Breast epithelium (tissue), 4 donors: ENCODE measurements around the gene LRRC57. TPM values are rescaled to one million over a fixed set of nuclear protein-coding genes. Genes with fewer than 3 reads are reported as not detected.
A peak's percentile ranks its signal among the peaks of the same experiment; 100 is the strongest.

ENCODE experiments used
- DNase-seq, 2 donors: peaks; one replicate each; pipeline ENCODE4 v3.0.0-alpha.2; 2019; ENCODE audit warnings: low spot score in 2 of 2
- H3K27ac ChIP-seq, 2 donors: fragments of 200-600 bp; sonication (generic) in 1 of 2; one replicate each; pipeline ENCODE4 v1.5.1; 2016 to 2019; ENCODE audit warnings: mild to moderate bottlenecking in 1 of 2
- H3K27me3 ChIP-seq, 2 donors: fragments of 200-600 bp; sonication (generic) in 1 of 2; one replicate each; pipeline versions ENCODE4 v1.5.1 to v1.6.0; 2017 to 2019; ENCODE audit warnings: control low read depth in 1 of 2, mild to moderate bottlenecking in 1 of 2
- H3K36me3 ChIP-seq: fragments of 200-600 bp; one replicate; pipeline ENCODE4 v1.5.1; 2019
- H3K4me1 ChIP-seq, 2 donors: fragments of 200-600 bp; sonication (generic); one replicate each; pipeline ENCODE4 v1.5.1; 2016 to 2019; ENCODE audit warnings: control low read depth in 1 of 2
- H3K4me3 ChIP-seq, 3 donors: fragments of 200-600 bp; sonication (generic); 1 replicate in 2 of 3; 2 replicates in 1 of 3; pipeline ENCODE4 v1.5.1; 2016 to 2019; ENCODE audit warnings: mild to moderate bottlenecking in 3 of 3, moderate library complexity in 2 of 3
- H3K9me3 ChIP-seq, 2 donors: fragments of 200-600 bp; sonication (generic) in 1 of 2; one replicate each; pipeline ENCODE4 v1.5.1; 2016 to 2019; ENCODE audit warnings: control low read depth in 1 of 2
- POLR2A ChIP-seq: fragments of 450-650 bp; IDR thresholded peaks from one replicate; pipeline ENCODE4 v1.6.1; 2016; ENCODE audit warnings: antibody characterized with exemption, mild to moderate bottlenecking, moderate library complexity
- POLR2AphosphoS5 ChIP-seq, 3 donors: sonication (generic); formaldehyde crosslinking; IDR thresholded peaks; one replicate each; pipeline ENCODE4 v1.6.1; 2017; ENCODE audit warnings: antibody characterized with exemption in 3 of 3
- intact Hi-C: fragments of 100-400 bp; cut with DNase I; formaldehyde crosslinking; loops from one replicate; pipeline ENCODE4 v1.15.1; 2023; ENCODE audit warnings: low total_unique reads
- total RNA-seq, 3 donors: library from RNA; depleted of rRNA; stranded (reverse); fragments of >200 nt; gene quantifications; one replicate each; pipeline ENCODE4 v1.1.0, GENCODE V29; 2016
- TF ChIP-seq, protein P1 (sequence below), 3 donors: fragments of 450-650 bp; IDR thresholded peaks; one replicate each; pipeline ENCODE4 v1.5.1; 2016 to 2017; ENCODE audit warnings: antibody characterized with exemption in 3 of 3, mild to moderate bottlenecking in 3 of 3, moderate library complexity in 3 of 3

The LRRC57 gene
- total RNA-seq, 3 donors from 2014 or later, result 20.3 to 23.3 (median 23.3) TPM

DNA sequence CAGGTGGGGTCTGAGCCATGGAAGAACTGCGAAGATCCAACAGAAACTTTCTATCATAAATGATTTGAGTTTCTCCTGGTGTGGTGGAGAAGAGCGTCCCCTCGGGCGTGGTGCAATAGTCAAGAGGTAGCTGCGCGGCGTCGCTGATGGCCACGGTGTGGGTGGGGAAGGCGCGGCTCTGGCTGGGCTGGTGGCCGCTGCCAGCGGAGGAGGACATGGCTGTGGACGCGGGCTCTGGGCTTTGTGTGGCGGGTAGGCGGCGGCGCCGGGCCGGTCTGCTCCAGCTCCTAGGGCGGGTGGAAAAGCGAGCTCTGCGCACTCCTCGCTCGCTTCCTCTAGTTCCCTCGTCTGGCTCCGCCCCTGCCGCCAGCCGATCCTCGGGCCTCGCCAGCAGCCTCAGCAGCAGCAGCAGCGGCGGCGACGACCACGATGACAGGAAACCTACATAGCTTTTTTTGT lies 32.7 kb upstream of the LRRC57 start:
- intact Hi-C loops, result no loop called here
- H3K36me3 ChIP-seq, result no peaks in the 10 kb centered on the region
- no peaks in the 10 kb centered on the region for H3K27me3 ChIP-seq
- H3K4me3 ChIP-seq, result peak overlapping the region; percentile 26 to 65 (median 50)
- H3K27ac ChIP-seq, result peak overlapping the region; percentile 59 to 85
- peak; percentile 71 to 74 for DNase-seq
- TF ChIP-seq POLR2A (no peak), POLR2AphosphoS5 (IDR thresholded peaks at IDR 0.05) (no peak)
- TF ChIP-seq, protein P1, sequence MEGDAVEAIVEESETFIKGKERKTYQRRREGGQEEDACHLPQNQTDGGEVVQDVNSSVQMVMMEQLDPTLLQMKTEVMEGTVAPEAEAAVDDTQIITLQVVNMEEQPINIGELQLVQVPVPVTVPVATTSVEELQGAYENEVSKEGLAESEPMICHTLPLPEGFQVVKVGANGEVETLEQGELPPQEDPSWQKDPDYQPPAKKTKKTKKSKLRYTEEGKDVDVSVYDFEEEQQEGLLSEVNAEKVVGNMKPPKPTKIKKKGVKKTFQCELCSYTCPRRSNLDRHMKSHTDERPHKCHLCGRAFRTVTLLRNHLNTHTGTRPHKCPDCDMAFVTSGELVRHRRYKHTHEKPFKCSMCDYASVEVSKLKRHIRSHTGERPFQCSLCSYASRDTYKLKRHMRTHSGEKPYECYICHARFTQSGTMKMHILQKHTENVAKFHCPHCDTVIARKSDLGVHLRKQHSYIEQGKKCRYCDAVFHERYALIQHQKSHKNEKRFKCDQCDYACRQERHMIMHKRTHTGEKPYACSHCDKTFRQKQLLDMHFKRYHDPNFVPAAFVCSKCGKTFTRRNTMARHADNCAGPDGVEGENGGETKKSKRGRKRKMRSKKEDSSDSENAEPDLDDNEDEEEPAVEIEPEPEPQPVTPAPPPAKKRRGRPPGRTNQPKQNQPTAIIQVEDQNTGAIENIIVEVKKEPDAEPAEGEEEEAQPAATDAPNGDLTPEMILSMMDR (IDR thresholded peaks at IDR 0.05), result no peak
- no peaks in the 10 kb centered on the region for H3K4me1 ChIP-seq
- no peaks in the 10 kb centered on the region for H3K9me3 ChIP-seq

DNA sequence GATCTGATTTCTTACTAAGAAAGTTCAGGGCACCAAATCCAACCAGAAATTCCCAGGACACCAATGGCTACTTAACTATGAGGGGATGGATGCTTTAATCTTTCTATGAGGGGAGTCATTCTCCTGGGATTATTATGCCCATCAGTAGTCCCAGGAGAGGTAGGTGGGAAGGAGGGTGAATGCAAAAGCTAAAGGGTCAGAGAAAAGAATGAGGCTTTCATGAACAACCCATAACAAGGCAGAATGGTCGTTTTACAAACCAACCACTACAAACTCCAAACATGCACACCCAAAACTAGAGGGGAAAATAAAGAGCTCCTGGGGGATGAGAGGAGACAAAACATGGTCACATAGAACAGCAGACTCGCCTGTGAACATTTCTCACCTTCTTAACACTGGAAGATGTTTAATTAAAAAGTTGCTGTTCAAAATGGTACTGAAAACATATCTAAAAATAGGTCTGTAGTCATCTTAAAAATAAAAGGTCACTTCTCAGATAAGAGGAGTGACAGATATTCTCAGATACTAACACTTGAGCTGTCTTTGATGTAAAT lies 30.5 kb upstream of the LRRC57 start:
- Histone ChIP-seq H3K36me3 (no peaks in the 10 kb centered on the region), H3K4me1 (no peaks in the 10 kb centered on the region), H3K9me3 (no peaks in the 10 kb centered on the region), H3K27ac (no peak overlapping the region), H3K4me3 (no peak overlapping the region), H3K27me3 (no peaks in the 10 kb centered on the region)
- intact Hi-C loops, result no loop called here
- DNase-seq, result no peak
- TF ChIP-seq POLR2A, result no peak
- TF ChIP-seq, protein P1 (IDR thresholded peaks at IDR 0.05), result no peak
- no peak for TF ChIP-seq POLR2AphosphoS5 (IDR thresholded peaks at IDR 0.05)

DNA sequence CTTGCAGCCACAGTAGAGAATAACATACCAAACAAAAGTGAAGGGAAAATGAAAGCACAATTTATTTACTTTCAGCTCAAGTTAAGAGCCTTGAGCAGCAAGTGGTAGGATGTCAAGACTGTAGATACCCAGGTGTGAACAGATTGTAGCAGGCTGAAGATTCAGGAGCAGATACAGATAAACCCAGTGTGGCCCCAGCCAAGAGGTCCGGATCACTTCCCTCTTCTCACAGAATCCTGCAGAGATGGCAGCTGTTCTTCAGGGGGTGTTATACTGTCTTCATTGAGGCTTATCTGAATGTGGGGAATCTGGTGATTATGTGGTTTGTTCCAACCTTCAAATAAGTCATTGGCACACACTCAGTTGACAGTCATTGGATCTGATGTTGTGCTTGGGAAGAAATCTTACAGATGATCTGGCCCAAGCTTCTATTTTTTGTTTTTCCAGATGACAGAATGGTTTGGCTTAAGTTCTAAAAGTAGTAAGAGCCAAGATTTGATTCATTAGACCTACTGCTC lies 29.0 kb upstream of the LRRC57 start:
- H3K27me3 ChIP-seq, result no peaks in the 10 kb centered on the region
- TF ChIP-seq POLR2A, result no peak
- TF ChIP-seq POLR2AphosphoS5 (IDR thresholded peaks at IDR 0.05), result no peak
- intact Hi-C loops, result no loop called here
- peak overlapping the region in 2 of 3 donors; percentile 20 to 43 for H3K4me3 ChIP-seq
- no peaks in the 10 kb centered on the region for H3K36me3 ChIP-seq
- H3K27ac ChIP-seq, result peak overlapping the region; percentile 50 to 67
- DNase-seq, result no peak
- no peaks in the 10 kb centered on the region for H3K9me3 ChIP-seq
- no peaks in the 10 kb centered on the region for H3K4me1 ChIP-seq

DNA sequence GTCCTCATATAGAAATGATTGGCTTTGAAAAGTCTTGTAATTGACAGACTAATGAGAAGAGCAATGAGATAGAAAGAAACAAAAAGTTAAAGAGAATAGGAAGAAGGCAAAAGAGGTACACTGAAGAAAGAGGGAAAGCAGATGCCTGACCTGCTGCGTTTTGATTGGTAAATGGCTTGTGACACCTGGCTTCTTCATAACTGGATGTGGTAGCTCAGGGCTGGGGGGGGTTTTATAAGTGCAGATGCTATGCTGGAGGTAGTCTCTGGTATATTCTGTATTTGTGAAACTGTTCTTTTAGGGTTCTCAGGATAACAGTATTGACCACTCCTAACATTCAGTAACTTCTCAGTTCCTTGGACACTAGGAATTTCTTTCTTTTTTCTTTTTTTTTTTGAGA lies 28.2 kb upstream of the LRRC57 start:
- intact Hi-C loops, result no loop called here
- no peak overlapping the region for H3K27ac ChIP-seq

DNA sequence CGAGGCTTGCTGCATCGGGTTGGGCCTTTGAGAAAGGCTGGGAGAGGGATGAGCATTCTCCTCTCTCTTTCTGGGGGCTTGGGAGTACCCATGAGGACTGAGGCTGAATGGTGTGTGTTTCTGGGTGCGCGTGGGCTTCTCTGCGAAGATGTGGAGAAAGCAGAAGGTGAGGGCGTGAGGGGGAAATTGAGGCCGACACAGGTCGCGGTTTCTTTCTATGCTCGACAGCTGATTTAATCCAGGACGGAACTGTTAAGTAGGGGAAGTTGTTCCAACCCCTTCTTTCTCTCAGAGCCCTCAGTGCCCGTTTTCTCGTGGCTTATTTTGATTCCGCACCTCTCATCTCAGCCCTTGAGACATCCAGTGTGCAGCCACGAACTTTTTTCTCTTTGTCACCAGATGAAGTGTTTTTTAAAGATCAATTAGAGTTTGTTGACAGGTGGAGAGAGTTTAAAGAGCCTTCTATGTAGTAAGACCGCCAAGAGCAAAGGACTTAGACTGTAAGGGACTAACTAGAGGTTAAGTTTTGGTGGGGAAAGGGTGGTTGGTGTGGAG lies 27.5 kb upstream of the LRRC57 start:
- Histone ChIP-seq H3K9me3 (no peaks in the 10 kb centered on the region), H3K27me3 (no peaks in the 10 kb centered on the region), H3K4me1 (no peaks in the 10 kb centered on the region), H3K36me3 (no peaks in the 10 kb centered on the region), H3K4me3 (peak overlapping the region; percentile 73 to 87 (median 79)), H3K27ac (peak overlapping the region; percentile 80 to 94)
- intact Hi-C loops, result no loop called here
- TF ChIP-seq POLR2AphosphoS5 (IDR thresholded peaks at IDR 0.05) (no peak), POLR2A (no peak)
- TF ChIP-seq, protein P1 (IDR thresholded peaks at IDR 0.05), result no peak
- no peak for DNase-seq

More for the DNA sequence above, 28.2 kb upstream of the LRRC57 start:
- H3K4me1 ChIP-seq, result no peaks in the 10 kb centered on the region
- no peak for DNase-seq
- H3K27me3 ChIP-seq, result no peaks in the 10 kb centered on the region
- H3K36me3 ChIP-seq, result no peaks in the 10 kb centered on the region
- TF ChIP-seq, protein P1 (IDR thresholded peaks at IDR 0.05), result no peak
- TF ChIP-seq POLR2A (no peak), POLR2AphosphoS5 (IDR thresholded peaks at IDR 0.05) (no peak)
- peak overlapping the region in 2 of 3 donors; percentile 73 to 87 for H3K4me3 ChIP-seq
- no peaks in the 10 kb centered on the region for H3K9me3 ChIP-seq
